ENCODE results near the gene OLFM1. TPM values are rescaled to one million over a fixed set of nuclear protein-coding genes. Genes with fewer than 3 reads are reported as not detected.

OLFM1 gene
- total RNA-seq, 1 donor from 2014 or later: 5.5 TPM

- H4K20me1 ChIP-seq (ENCODE audit: insufficient read depth, low read length): no peaks in the 10 kb centered on the region
- TF ChIP-seq EZH2 (IDR thresholded peaks at IDR 0.05; ENCODE audit: insufficient read depth, low read length): no peak
- TF ChIP-seq CTCF (IDR thresholded peaks at IDR 0.05; ENCODE audit: insufficient read depth, low read depth, low read length): no peak
- H3K27ac ChIP-seq (ENCODE audit: low read depth, low read length): no peak overlapping the region
- H3K4me3 Mint-ChIP-seq (ENCODE audit: unreplicated experiment): no peak overlapping the region
- peaks cover 56% of the 10 kb centered on the region for H3K27me3 Mint-ChIP-seq (ENCODE audit: low read depth, unreplicated experiment)
- H3K4me1 ChIP-seq (ENCODE audit: insufficient read depth, low read length): no peaks in the 10 kb centered on the region
- no peaks in the 10 kb centered on the region for H3K4me1 Mint-ChIP-seq (ENCODE audit: low read depth, unreplicated experiment)
- H3K36me3 ChIP-seq (ENCODE audit: insufficient read depth, low read length): no peaks in the 10 kb centered on the region
- no peaks in the 10 kb centered on the region for H3K9me3 ChIP-seq (ENCODE audit: insufficient read depth, low read depth, low read length)
- FAIRE-seq (no peak), DNase-seq (ENCODE audit: low read depth) (no peak)
- H3K79me2 ChIP-seq (ENCODE audit: insufficient read depth, low read length): no peaks in the 10 kb centered on the region
- H2AFZ ChIP-seq (ENCODE audit: low read depth, low read length): no peak overlapping the region
- no peak overlapping the region for H3K4me2 ChIP-seq (ENCODE audit: low read length)
- H3K27me3 ChIP-seq (ENCODE audit: insufficient read depth, low read length): no peaks in the 10 kb centered on the region
- H3K4me3 ChIP-seq (ENCODE audit: insufficient read depth, low read depth, low read length): no peak overlapping the region
- H3K27ac Mint-ChIP-seq (ENCODE audit: unreplicated experiment): no peak overlapping the region
- H3K36me3 Mint-ChIP-seq (ENCODE audit: low read depth, unreplicated experiment): no peaks in the 10 kb centered on the region
- H3K9ac ChIP-seq (ENCODE audit: low read length): no peak overlapping the region
- H3K9me3 Mint-ChIP-seq (ENCODE audit: unreplicated experiment): no peaks in the 10 kb centered on the region
Observed at GRCh38 chr9:135098400-135099105, 11.1 kb downstream of the OLFM1 start.

GRCh38 chr9:135099574-135099973 lies 12.1 kb downstream of the OLFM1 start:
- Histone ChIP-seq H3K27me3 (ENCODE audit: insufficient read depth, low read length) (no peaks in the 10 kb centered on the region), H3K4me1 (ENCODE audit: insufficient read depth, low read length) (no peaks in the 10 kb centered on the region), H3K4me3 (ENCODE audit: insufficient read depth, low read depth, low read length) (no peak overlapping the region), H3K36me3 (ENCODE audit: insufficient read depth, low read length) (no peaks in the 10 kb centered on the region), H3K4me2 (ENCODE audit: low read length) (no peak overlapping the region), H3K9ac (ENCODE audit: low read length) (no peak overlapping the region), H3K79me2 (ENCODE audit: insufficient read depth, low read length) (no peaks in the 10 kb centered on the region), H4K20me1 (ENCODE audit: insufficient read depth, low read length) (no peaks in the 10 kb centered on the region), H3K9me3 (ENCODE audit: insufficient read depth, low read depth, low read length) (no peaks in the 10 kb centered on the region), H2AFZ (ENCODE audit: low read depth, low read length) (no peak overlapping the region), H3K27ac (ENCODE audit: low read depth, low read length) (no peak overlapping the region)
- no peak overlapping the region for H3K27ac Mint-ChIP-seq (ENCODE audit: unreplicated experiment)
- H3K4me3 Mint-ChIP-seq (ENCODE audit: unreplicated experiment): no peak overlapping the region
- no peaks in the 10 kb centered on the region for H3K36me3 Mint-ChIP-seq (ENCODE audit: low read depth, unreplicated experiment)
- TF ChIP-seq CTCF (IDR thresholded peaks at IDR 0.05; ENCODE audit: insufficient read depth, low read depth, low read length) (no peak), EZH2 (IDR thresholded peaks at IDR 0.05; ENCODE audit: insufficient read depth, low read length) (no peak)
- FAIRE-seq (no peak), DNase-seq (ENCODE audit: low read depth) (no peak)
- no peaks in the 10 kb centered on the region for H3K9me3 Mint-ChIP-seq (ENCODE audit: unreplicated experiment)
- no peaks in the 10 kb centered on the region for H3K4me1 Mint-ChIP-seq (ENCODE audit: low read depth, unreplicated experiment)
- H3K27me3 Mint-ChIP-seq (ENCODE audit: low read depth, unreplicated experiment): peaks cover 55% of the 10 kb centered on the region

- H4K20me1 ChIP-seq (ENCODE audit: insufficient read depth, low read length): no peaks in the 10 kb centered on the region
- no peak overlapping the region for H3K9ac ChIP-seq (ENCODE audit: low read length)
- no peaks in the 10 kb centered on the region for H3K79me2 ChIP-seq (ENCODE audit: insufficient read depth, low read length)
- DNase-seq (ENCODE audit: low read depth) (no peak), FAIRE-seq (no peak)
- H3K27me3 Mint-ChIP-seq (ENCODE audit: low read depth, unreplicated experiment): peaks cover 56% of the 10 kb centered on the region
- no peak overlapping the region for H3K4me3 ChIP-seq (ENCODE audit: insufficient read depth, low read depth, low read length)
- H3K27me3 ChIP-seq (ENCODE audit: insufficient read depth, low read length): no peaks in the 10 kb centered on the region
- no peaks in the 10 kb centered on the region for H3K36me3 Mint-ChIP-seq (ENCODE audit: low read depth, unreplicated experiment)
- no peak overlapping the region for H3K27ac ChIP-seq (ENCODE audit: low read depth, low read length)
- no peaks in the 10 kb centered on the region for H3K9me3 Mint-ChIP-seq (ENCODE audit: unreplicated experiment)
- no peak overlapping the region for H3K4me2 ChIP-seq (ENCODE audit: low read length)
- no peaks in the 10 kb centered on the region for H3K4me1 ChIP-seq (ENCODE audit: insufficient read depth, low read length)
- no peak overlapping the region for H2AFZ ChIP-seq (ENCODE audit: low read depth, low read length)
- no peak overlapping the region for H3K4me3 Mint-ChIP-seq (ENCODE audit: unreplicated experiment)
- H3K27ac Mint-ChIP-seq (ENCODE audit: unreplicated experiment): no peak overlapping the region
- H3K4me1 Mint-ChIP-seq (ENCODE audit: low read depth, unreplicated experiment): no peaks in the 10 kb centered on the region
- H3K36me3 ChIP-seq (ENCODE audit: insufficient read depth, low read length): no peaks in the 10 kb centered on the region
- TF ChIP-seq EZH2 (IDR thresholded peaks at IDR 0.05; ENCODE audit: insufficient read depth, low read length) (no peak), CTCF (IDR thresholded peaks at IDR 0.05; ENCODE audit: insufficient read depth, low read depth, low read length) (no peak)
- no peaks in the 10 kb centered on the region for H3K9me3 ChIP-seq (ENCODE audit: insufficient read depth, low read depth, low read length)
Observed at GRCh38 chr9:135100241-135100681, 12.8 kb downstream of the OLFM1 start.

Data from astrocyte (in vitro differentiated cells and primary cell).